PC-3 (cell line): ENCODE results near the gene CHAF1B. TPM values are rescaled to one million over a fixed set of nuclear protein-coding genes. Genes with fewer than 3 reads are reported as not detected.

Experiments used
- ATAC-seq: fragments of 200-7000 bp; cut with Tn5 transposase; 2 replicates; pipeline ENCODE4 v1.9.1; 2020; ENCODE audit warnings: mild to moderate bottlenecking, moderate library complexity
- BruUV-seq: library from RNA; stranded (reverse); fragments of 400-500 nt; replicated peaks from 2 replicates; lab custom pipeline; 2021; lab: Mats Ljungman, UMichigan
- CTCF ChIA-PET: fragments of 300-600 bp; sonication (Branson Sonifier 250); formaldehyde crosslinking; loops from one replicate; lab custom pipeline; 2022; ENCODE audit warnings: antibody characterized with exemption; lab: Charles Lee
- POLR2A ChIA-PET: fragments of 300-600 bp; sonication (Branson Sonifier 250); formaldehyde crosslinking; loops from one replicate; lab custom pipeline; 2022; ENCODE audit warnings: antibody characterized with exemption; ENCODE audit not compliant: unreplicated experiment; lab: Charles Lee
- DNase-seq: peaks from one replicate; pipeline ENCODE4 v3.0.0-alpha.2; 2015
- H2AFZ ChIP-seq: fragments of 300-600 bp; sonication (generic); 2 replicates; pipeline ENCODE4 v1.6.0; 2016; ENCODE audit warnings: antibody characterized with exemption, low read length
- H3F3A ChIP-seq: fragments of 300-600 bp; sonication (generic); one replicate; pipeline ENCODE4 v1.6.0; 2017; ENCODE audit warnings: antibody characterized with exemption, low read length, control low read depth, mild to moderate bottlenecking; ENCODE audit not compliant: unreplicated experiment
- H3K27ac ChIP-seq: fragments of 300-600 bp; sonication (generic); 2 replicates; pipeline ENCODE4 v1.5.1; 2016; ENCODE audit warnings: mild to moderate bottlenecking, low read length
- H3K27me3 ChIP-seq: fragments of 300-600 bp; sonication (generic); 2 replicates; pipeline ENCODE4 v1.6.1; 2016; ENCODE audit warnings: low read length, mixed read lengths
- H3K36me3 ChIP-seq: fragments of 300-600 bp; sonication (generic); 2 replicates; pipeline ENCODE4 v1.6.1; 2016; ENCODE audit warnings: low read depth, mixed run types, low read length, mixed read lengths
- H3K4me1 ChIP-seq: fragments of 300-600 bp; sonication (generic); 2 replicates; pipeline ENCODE4 v1.5.1; 2016; ENCODE audit warnings: low read length; ENCODE audit not compliant: insufficient read depth
- H3K4me2 ChIP-seq: fragments of 300-600 bp; sonication (generic); 2 replicates; pipeline ENCODE4 v1.6.0; 2016; ENCODE audit warnings: low read length
- H3K4me3 ChIP-seq: fragments of 300-600 bp; sonication (generic); 2 replicates; pipeline ENCODE4 v1.5.1; 2016; ENCODE audit warnings: mild to moderate bottlenecking, low read length, mixed read lengths
- H3K79me2 ChIP-seq: fragments of 300-600 bp; sonication (generic); 2 replicates; pipeline ENCODE4 v1.6.1; 2017; ENCODE audit warnings: low read length, mixed read lengths
- H3K9ac ChIP-seq: fragments of 300-600 bp; sonication (generic); 2 replicates; pipeline ENCODE4 v1.6.0; 2016; ENCODE audit warnings: mild to moderate bottlenecking, low read length
- H3K9me2 ChIP-seq: fragments of 300-600 bp; sonication (generic); replicated peaks from 2 replicates; pipeline ENCODE4 v1.6.1; 2016; ENCODE audit warnings: mixed run types, low read length, mixed read lengths
- H3K9me3 ChIP-seq: fragments of 300-600 bp; sonication (generic); 2 replicates; pipeline ENCODE4 v1.6.1; 2016; ENCODE audit warnings: low read length, mixed read lengths
- H4K20me1 ChIP-seq: fragments of 300-600 bp; sonication (generic); 2 replicates; pipeline ENCODE4 v1.6.1; 2016; ENCODE audit warnings: low read length, mixed read lengths
- EZH2 ChIP-seq: fragments of 300-600 bp; sonication (generic); IDR thresholded peaks from one replicate; pipeline ENCODE4 v1.6.1; 2017; ENCODE audit warnings: antibody characterized with exemption, mild to moderate bottlenecking, low read length; ENCODE audit not compliant: unreplicated experiment
- EZH2phosphoT487 ChIP-seq: fragments of 300-600 bp; sonication (generic); IDR thresholded peaks from 2 replicates; pipeline ENCODE4 v1.6.1; 2018; ENCODE audit warnings: mild to moderate bottlenecking, antibody characterized with exemption, low read length, borderline replicate concordance
- intact Hi-C: fragments of 100-400 bp; cut with micrococcal nuclease; formaldehyde crosslinking; loops from 2 replicates; pipeline ENCODE4 v1.9.0; 2023
- total RNA-seq: library from RNA; depleted of rRNA; stranded (reverse); fragments of >200 nt; gene quantifications from 2 replicates; pipeline ENCODE4 v1.2.3, GENCODE V29; 2014
- TF ChIP-seq, protein P1 (sequence below): fragments of 300-600 bp; sonication (generic); conservative IDR thresholded peaks from 2 replicates; pipeline ENCODE4 v1.5.1; 2017; ENCODE audit warnings: antibody characterized with exemption, low read depth, mild to moderate bottlenecking, low read length

Gene CHAF1B
- total RNA-seq, 1 experiment from 2014 or later: 19.0 TPM

- H3K27me3 ChIP-seq: no peaks in the 10 kb centered on the region
- H3K9ac ChIP-seq: no peak overlapping the region
- BruUV-seq: no TSS peak
- peaks cover 10% of the 10 kb centered on the region for H3K4me1 ChIP-seq
- peaks cover 9% of the 10 kb centered on the region for H3K79me2 ChIP-seq
- H3F3A ChIP-seq: no peaks in the 10 kb centered on the region
- TF ChIP-seq, protein P1, sequence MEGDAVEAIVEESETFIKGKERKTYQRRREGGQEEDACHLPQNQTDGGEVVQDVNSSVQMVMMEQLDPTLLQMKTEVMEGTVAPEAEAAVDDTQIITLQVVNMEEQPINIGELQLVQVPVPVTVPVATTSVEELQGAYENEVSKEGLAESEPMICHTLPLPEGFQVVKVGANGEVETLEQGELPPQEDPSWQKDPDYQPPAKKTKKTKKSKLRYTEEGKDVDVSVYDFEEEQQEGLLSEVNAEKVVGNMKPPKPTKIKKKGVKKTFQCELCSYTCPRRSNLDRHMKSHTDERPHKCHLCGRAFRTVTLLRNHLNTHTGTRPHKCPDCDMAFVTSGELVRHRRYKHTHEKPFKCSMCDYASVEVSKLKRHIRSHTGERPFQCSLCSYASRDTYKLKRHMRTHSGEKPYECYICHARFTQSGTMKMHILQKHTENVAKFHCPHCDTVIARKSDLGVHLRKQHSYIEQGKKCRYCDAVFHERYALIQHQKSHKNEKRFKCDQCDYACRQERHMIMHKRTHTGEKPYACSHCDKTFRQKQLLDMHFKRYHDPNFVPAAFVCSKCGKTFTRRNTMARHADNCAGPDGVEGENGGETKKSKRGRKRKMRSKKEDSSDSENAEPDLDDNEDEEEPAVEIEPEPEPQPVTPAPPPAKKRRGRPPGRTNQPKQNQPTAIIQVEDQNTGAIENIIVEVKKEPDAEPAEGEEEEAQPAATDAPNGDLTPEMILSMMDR: no peak
- TF ChIP-seq EZH2phosphoT487: no peak
- no peak for TF ChIP-seq EZH2
- H2AFZ ChIP-seq: no peak overlapping the region
- H3K36me3 ChIP-seq: no peaks in the 10 kb centered on the region
- intact Hi-C loops: loop anchor here (5.0 to 10.0 kb wide), 2 partner anchors 208 to 240 kb away; no protein-coding TSS in a partner anchor
- no peaks in the 10 kb centered on the region for H3K9me3 ChIP-seq
- no peak overlapping the region for H3K4me2 ChIP-seq
- no peak overlapping the region for H3K27ac ChIP-seq
- ATAC-seq (no peak), DNase-seq (no peak)
- POLR2A ChIA-PET: no interaction called here
- no peaks in the 10 kb centered on the region for H4K20me1 ChIP-seq
- no peak overlapping the region for H3K4me3 ChIP-seq
- no peaks in the 10 kb centered on the region for H3K9me2 ChIP-seq
- CTCF ChIA-PET: interaction anchor here (0.6 kb wide), 1 partner anchor 104 kb away, joined by 6 read pairs; the partner anchor contains the start of gene MORC3
Measured at GRCh38 chr21:36424592-36424991, 39.4 kb downstream of the CHAF1B start.

- Histone ChIP-seq H3K36me3 (no peaks in the 10 kb centered on the region), H3K9ac (no peak overlapping the region), H3K79me2 (peaks cover 9% of the 10 kb centered on the region), H3K9me2 (no peaks in the 10 kb centered on the region), H3K27me3 (no peaks in the 10 kb centered on the region), H3K4me1 (peaks cover 12% of the 10 kb centered on the region), H2AFZ (no peak overlapping the region), H3K4me2 (no peak overlapping the region), H3K27ac (no peak overlapping the region), H3K9me3 (no peaks in the 10 kb centered on the region), H3F3A (no peaks in the 10 kb centered on the region), H4K20me1 (no peaks in the 10 kb centered on the region), H3K4me3 (no peak overlapping the region)
- ATAC-seq: no peak
- TF ChIP-seq EZH2phosphoT487 (no peak), EZH2 (no peak)
- TF ChIP-seq, protein P1: no peak
- CTCF ChIA-PET: no interaction called here
- DNase-seq: no peak
- POLR2A ChIA-PET: no interaction called here
- no TSS peak for BruUV-seq
- intact Hi-C loops: loop anchor here (10.0 kb wide), 1 partner anchor 240 kb away; no protein-coding TSS in a partner anchor
Measured at GRCh38 chr21:36425286-36425685, 40.1 kb downstream of the CHAF1B start.

GRCh38 chr21:36427502-36427901 is 42.3 kb downstream of the CHAF1B start:
- peaks cover 24% of the 10 kb centered on the region for H3K4me1 ChIP-seq
- intact Hi-C loops: loop anchor here (10.0 kb wide), 1 partner anchor 237 kb away; no protein-coding TSS in a partner anchor
- no peaks in the 10 kb centered on the region for H4K20me1 ChIP-seq
- no peak overlapping the region for H3K4me2 ChIP-seq
- no peak overlapping the region for H3K9ac ChIP-seq
- ATAC-seq (no peak), DNase-seq (no peak)
- ChIA-PET CTCF (no interaction called here), POLR2A (no interaction called here)
- H3K4me3 ChIP-seq: no peak overlapping the region
- TF ChIP-seq EZH2phosphoT487 (no peak), EZH2 (no peak)
- TF ChIP-seq, protein P1: no peak
- no peaks in the 10 kb centered on the region for H3K9me2 ChIP-seq
- H3F3A ChIP-seq: no peaks in the 10 kb centered on the region
- no peaks in the 10 kb centered on the region for H3K9me3 ChIP-seq
- BruUV-seq: no TSS peak
- H3K79me2 ChIP-seq: peaks cover 31% of the 10 kb centered on the region
- H3K36me3 ChIP-seq: no peaks in the 10 kb centered on the region
- H3K27ac ChIP-seq: no peak overlapping the region
- no peaks in the 10 kb centered on the region for H3K27me3 ChIP-seq
- H2AFZ ChIP-seq: no peak overlapping the region
